MCF 10A (cell line): ENCODE measurements around the gene IRF6. TPM values are rescaled to one million over a fixed set of nuclear protein-coding genes. Genes with fewer than 3 reads are reported as not detected.

Experiments
- BruUV-seq: library from RNA; stranded (reverse); fragments of 400-500 nt; replicated peaks from 2 replicates; lab custom pipeline; 2021; lab: Mats Ljungman, UMichigan
- CTCF ChIA-PET: fragments of 300-600 bp; sonication (Branson Sonifier 250); formaldehyde crosslinking; extraction: SDS; loops from one replicate; lab custom pipeline; 2021; ENCODE audit warnings: antibody characterized with exemption, inconsistent platforms; lab: Yijun Ruan, JAX
- POLR2A ChIA-PET: fragments of 300-600, 350-650 bp; sonication (Branson Sonifier 250); formaldehyde crosslinking; extraction: SDS; loops from one replicate; lab custom pipeline; 2020; ENCODE audit warnings: antibody characterized with exemption, inconsistent platforms; lab: Yijun Ruan, JAX
- DNase-seq: peaks from one replicate; pipeline ENCODE4 v3.0.0-alpha.2; 2018; ENCODE audit not compliant: unreplicated experiment
- H3K27ac Mint-ChIP-seq: one replicate; pipeline ENCODE4 v1.8.0; 2022; ENCODE audit warnings: mild to moderate bottlenecking, low read depth, mixed read lengths; ENCODE audit not compliant: unreplicated experiment
- H3K27me3 Mint-ChIP-seq: one replicate; pipeline ENCODE4 v1.8.0; 2022; ENCODE audit warnings: mixed read lengths; ENCODE audit not compliant: insufficient read depth, unreplicated experiment
- H3K36me3 Mint-ChIP-seq: one replicate; pipeline ENCODE4 v1.8.0; 2022; ENCODE audit warnings: mild to moderate bottlenecking, moderate library complexity, mixed read lengths; ENCODE audit not compliant: insufficient read depth, unreplicated experiment
- H3K4me1 Mint-ChIP-seq: one replicate; pipeline ENCODE4 v1.8.0; 2022; ENCODE audit warnings: mixed read lengths; ENCODE audit not compliant: insufficient read depth, unreplicated experiment
- H3K4me3 Mint-ChIP-seq: one replicate; pipeline ENCODE4 v1.8.0; 2022; ENCODE audit warnings: mild to moderate bottlenecking, moderate library complexity, mixed read lengths; ENCODE audit not compliant: unreplicated experiment
- H3K9me3 Mint-ChIP-seq: one replicate; pipeline ENCODE4 v1.8.0; 2022; ENCODE audit warnings: mixed read lengths; ENCODE audit not compliant: unreplicated experiment
- intact Hi-C: fragments of 100-400 bp; cut with micrococcal nuclease; formaldehyde crosslinking; loops from 2 replicates; pipeline ENCODE4 v1.14.1; 2022
- total RNA-seq: library from RNA; stranded (reverse); gene quantifications from 2 replicates; pipeline ENCODE4 v1.2.3, GENCODE V29; 2022
- TF ChIP-seq, protein P1 (sequence below): fragments of 200-600 bp; IDR thresholded peaks from one replicate; pipeline ENCODE4 v1.8.0; 2022; ENCODE audit warnings: antibody characterized with exemption, mild to moderate bottlenecking; ENCODE audit not compliant: unreplicated experiment

The IRF6 gene
- total RNA-seq, 1 experiment from 2014 or later, result 106 TPM

DNA sequence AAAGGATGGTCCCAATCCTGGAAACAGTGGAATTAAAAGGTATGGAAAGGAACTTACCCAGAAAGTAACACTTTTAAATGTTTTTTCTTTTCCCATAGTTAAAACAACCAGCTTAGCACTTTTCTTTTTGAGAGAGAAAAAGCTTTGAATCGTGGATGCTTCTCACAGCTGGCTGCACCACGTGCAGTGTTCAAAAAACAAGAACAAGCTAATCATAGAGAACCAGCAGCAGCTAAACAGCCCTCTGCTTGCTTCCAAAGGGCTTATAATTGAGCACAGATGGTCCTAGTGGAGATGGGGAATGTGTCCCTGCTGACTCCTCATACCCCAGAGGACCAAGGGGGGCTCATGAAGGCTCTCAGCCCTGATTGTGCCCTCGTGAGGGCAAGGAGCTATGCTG lies 48.3 kb upstream of the IRF6 start:
- POLR2A ChIA-PET, result interaction anchor here (0.8 to 3.7 kb wide), 9 partner anchors 9 to 136 kb away, joined by 4 to 28 read pairs (median 5); no protein-coding TSS in a partner anchor
- H3K27me3 Mint-ChIP-seq, result no peaks in the 10 kb centered on the region
- DNase-seq, result no peak
- intact Hi-C loops, result loop anchor here (5.0 kb wide), 1 partner anchor 33 kb away; no protein-coding TSS in a partner anchor
- peaks cover 9% of the 10 kb centered on the region for H3K4me1 Mint-ChIP-seq
- no peak overlapping the region for H3K4me3 Mint-ChIP-seq
- H3K27ac Mint-ChIP-seq, result no peak overlapping the region
- CTCF ChIA-PET, result interaction anchor here (0.6 to 20.0 kb wide), 16 partner anchors 9 to 277 kb away, joined by 3 to 814 read pairs (median 4); partner anchors contain the start of gene UTP25
- H3K36me3 Mint-ChIP-seq, result peaks cover 63% of the 10 kb centered on the region
- H3K9me3 Mint-ChIP-seq, result no peaks in the 10 kb centered on the region
- TF ChIP-seq, protein P1, sequence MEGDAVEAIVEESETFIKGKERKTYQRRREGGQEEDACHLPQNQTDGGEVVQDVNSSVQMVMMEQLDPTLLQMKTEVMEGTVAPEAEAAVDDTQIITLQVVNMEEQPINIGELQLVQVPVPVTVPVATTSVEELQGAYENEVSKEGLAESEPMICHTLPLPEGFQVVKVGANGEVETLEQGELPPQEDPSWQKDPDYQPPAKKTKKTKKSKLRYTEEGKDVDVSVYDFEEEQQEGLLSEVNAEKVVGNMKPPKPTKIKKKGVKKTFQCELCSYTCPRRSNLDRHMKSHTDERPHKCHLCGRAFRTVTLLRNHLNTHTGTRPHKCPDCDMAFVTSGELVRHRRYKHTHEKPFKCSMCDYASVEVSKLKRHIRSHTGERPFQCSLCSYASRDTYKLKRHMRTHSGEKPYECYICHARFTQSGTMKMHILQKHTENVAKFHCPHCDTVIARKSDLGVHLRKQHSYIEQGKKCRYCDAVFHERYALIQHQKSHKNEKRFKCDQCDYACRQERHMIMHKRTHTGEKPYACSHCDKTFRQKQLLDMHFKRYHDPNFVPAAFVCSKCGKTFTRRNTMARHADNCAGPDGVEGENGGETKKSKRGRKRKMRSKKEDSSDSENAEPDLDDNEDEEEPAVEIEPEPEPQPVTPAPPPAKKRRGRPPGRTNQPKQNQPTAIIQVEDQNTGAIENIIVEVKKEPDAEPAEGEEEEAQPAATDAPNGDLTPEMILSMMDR, result no peak
- BruUV-seq, result no TSS peak

DNA sequence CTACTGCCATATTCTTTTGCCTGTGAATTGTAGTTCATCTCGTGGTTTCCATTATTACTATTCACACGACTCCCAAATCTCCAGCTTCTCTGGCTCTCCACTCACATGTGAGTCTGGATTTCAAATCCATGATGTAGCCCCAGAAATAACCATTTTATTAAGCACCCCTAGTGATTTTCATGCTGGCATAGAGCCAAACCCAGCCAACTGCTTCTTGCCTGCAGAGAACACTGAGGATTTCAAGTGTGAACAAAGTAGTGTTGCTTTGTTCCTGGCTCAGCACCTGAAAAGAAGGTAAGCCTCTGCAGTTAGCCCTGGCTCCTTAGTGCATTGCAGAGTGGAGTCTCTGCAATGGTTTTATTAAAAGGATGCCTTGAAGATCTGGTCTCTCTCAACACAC lies 47.7 kb upstream of the IRF6 start:
- H3K27me3 Mint-ChIP-seq, result no peaks in the 10 kb centered on the region
- H3K27ac Mint-ChIP-seq, result no peak overlapping the region
- BruUV-seq, result no TSS peak
- POLR2A ChIA-PET, result interaction anchor here (0.6 to 3.7 kb wide), 6 partner anchors 9 to 136 kb away, joined by 4 to 28 read pairs (median 10); no protein-coding TSS in a partner anchor
- no peak overlapping the region for H3K4me3 Mint-ChIP-seq
- no peak for DNase-seq
- peaks cover 9% of the 10 kb centered on the region for H3K4me1 Mint-ChIP-seq
- no peaks in the 10 kb centered on the region for H3K9me3 Mint-ChIP-seq
- TF ChIP-seq, protein P1, result no peak
- peaks cover 66% of the 10 kb centered on the region for H3K36me3 Mint-ChIP-seq
- CTCF ChIA-PET, result interaction anchor here (0.6 to 20.0 kb wide), 12 partner anchors 8 to 277 kb away, joined by 3 to 814 read pairs (median 4); partner anchors contain the start of gene UTP25
- intact Hi-C loops, result loop anchor here (5.0 kb wide), 1 partner anchor 34 kb away; no protein-coding TSS in a partner anchor

DNA sequence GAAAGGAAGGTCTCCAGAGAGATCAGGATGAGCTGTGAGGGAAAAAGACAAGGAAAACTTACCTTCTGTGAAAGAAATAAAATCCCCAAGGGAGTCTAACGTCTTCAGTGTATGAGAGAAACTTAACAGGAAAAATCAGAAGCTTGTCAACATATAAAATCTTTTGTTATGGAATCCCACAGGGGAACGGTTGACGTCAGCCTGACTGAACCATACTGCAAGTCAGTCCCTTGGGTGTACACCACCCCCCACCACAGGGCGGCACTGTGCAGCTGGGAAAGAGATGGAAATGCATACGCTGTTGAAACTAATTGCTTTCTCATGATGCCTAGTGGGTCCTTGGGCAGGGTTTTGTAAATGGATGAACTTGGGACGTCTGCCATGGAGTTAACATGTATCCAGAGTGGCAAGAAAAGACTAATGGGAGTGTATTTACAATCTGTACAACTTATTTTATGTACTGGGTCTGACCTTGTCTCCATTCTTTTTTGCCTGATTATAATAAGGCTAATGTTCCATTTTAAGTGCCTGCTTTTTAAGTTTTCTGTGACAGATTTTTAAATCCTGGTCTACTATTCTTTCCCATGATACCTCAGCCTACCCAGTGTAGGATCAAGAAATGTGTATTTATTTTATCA lies 44.5 kb upstream of the IRF6 start:
- peak overlapping the region; percentile 47 for H3K27ac Mint-ChIP-seq
- CTCF ChIA-PET, result interaction anchor here (0.6 to 8.5 kb wide), 58 partner anchors 11 to 1416 kb away, joined by 3 to 169 read pairs (median 4); partner anchors contain the start of genes IRF6 and UTP25
- intact Hi-C loops, result loop anchor here (1.0 to 5.0 kb wide), 3 partner anchors 23 to 139 kb away; partner anchors contain the start of gene UTP25
- BruUV-seq, result no TSS peak
- peaks cover 88% of the 10 kb centered on the region for H3K36me3 Mint-ChIP-seq
- peak; percentile 80 for DNase-seq
- no peak overlapping the region for H3K4me3 Mint-ChIP-seq
- no peaks in the 10 kb centered on the region for H3K9me3 Mint-ChIP-seq
- POLR2A ChIA-PET, result interaction anchor here (0.5 to 3.9 kb wide), 16 partner anchors 10 to 145 kb away, joined by 3 to 18 read pairs (median 4); partner anchors contain the start of genes IRF6 and UTP25
- no peaks in the 10 kb centered on the region for H3K27me3 Mint-ChIP-seq
- peaks cover 26% of the 10 kb centered on the region for H3K4me1 Mint-ChIP-seq
- TF ChIP-seq, protein P1, result peak; percentile 92

DNA sequence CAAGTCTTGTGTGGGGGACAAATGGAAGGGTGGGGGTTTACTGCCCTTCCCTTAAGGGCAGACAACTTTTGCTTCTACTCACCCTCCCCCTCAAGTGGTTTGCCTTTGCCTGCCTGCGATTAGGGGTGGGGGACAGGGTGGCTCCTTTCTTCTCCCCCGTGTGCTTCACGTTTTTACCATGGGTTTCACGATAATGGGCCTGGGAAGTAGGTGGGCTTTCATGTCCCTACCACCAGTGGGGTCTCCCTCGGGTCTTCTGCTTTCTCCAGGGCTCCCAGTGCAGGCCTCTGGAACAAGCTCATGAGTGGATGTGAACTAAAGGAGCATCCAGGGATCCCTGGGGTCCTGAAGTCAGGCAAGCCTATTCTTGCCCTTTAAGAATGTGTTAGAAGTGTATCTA lies 43.4 kb upstream of the IRF6 start:
- no peak for DNase-seq
- Mint-ChIP-seq H3K4me3 (no peak overlapping the region), H3K27me3 (no peaks in the 10 kb centered on the region), H3K9me3 (no peaks in the 10 kb centered on the region), H3K27ac (peak overlapping the region; percentile 47), H3K4me1 (peaks cover 26% of the 10 kb centered on the region), H3K36me3 (peaks cover 88% of the 10 kb centered on the region)
- ChIA-PET POLR2A (interaction anchor here (0.6 to 3.9 kb wide), 9 partner anchors 10 to 140 kb away, joined by 3 to 18 read pairs (median 6); partner anchors contain the start of gene C1orf74), CTCF (interaction anchor here (0.6 to 8.5 kb wide), 48 partner anchors 9 to 551 kb away, joined by 3 to 169 read pairs (median 4); partner anchors contain the start of gene IRF6)
- TF ChIP-seq, protein P1, result no peak
- intact Hi-C loops, result no loop called here
- no TSS peak for BruUV-seq
